HG03378 (cell line): ENCODE data around the gene TCEAL7.

Experiments
- ATAC-seq: cut with Tn5 transposase; IDR thresholded peaks from one replicate; pipeline ENCODE4 v1.9.1; 2021; ENCODE audit warnings: mild to moderate bottlenecking, moderate library complexity; ENCODE audit not compliant: unreplicated experiment

The TCEAL7 gene

GRCh38 chrX:103363046-103363445 lies 33.0 kb downstream of the TCEAL7 start:
- no peak for ATAC-seq

- no peak for ATAC-seq
These were observed 37.5 kb downstream of the TCEAL7 start for GRCh38 chrX:103367502-103367901.

- ATAC-seq = no peak
These were observed 39.4 kb downstream of the TCEAL7 start for GRCh38 chrX:103369479-103369878.

- no peak for ATAC-seq
These were observed 42.8 kb downstream of the TCEAL7 start for GRCh38 chrX:103372886-103373285.

GRCh38 chrX:103373581-103373980 lies 43.5 kb downstream of the TCEAL7 start:
- ATAC-seq = no peak

GRCh38 chrX:103376118-103376978 lies 46.3 kb downstream of the TCEAL7 start, which contains the start of gene BEX3:
Gene BEX3 (plus strand): TSS chrX:103376538. CDS start chrX:103377522, 984 bp downstream.
- no peak for ATAC-seq

- no peak for ATAC-seq
These were observed 46.9 kb downstream of the TCEAL7 start for GRCh38 chrX:103376979-103377324.

- ATAC-seq = no peak
These were observed 49.0 kb downstream of the TCEAL7 start for GRCh38 chrX:103378990-103379389.
